ENCODE results near the gene AWAT2.
A peak's percentile ranks its signal among the peaks of the same experiment; 100 is the strongest.
"Not testable (repeated sequence)": the region's sequence is repeated elsewhere in the genome, so short reads cannot be mapped to it uniquely, and the experiment has no call there.

Gene AWAT2

DNA sequence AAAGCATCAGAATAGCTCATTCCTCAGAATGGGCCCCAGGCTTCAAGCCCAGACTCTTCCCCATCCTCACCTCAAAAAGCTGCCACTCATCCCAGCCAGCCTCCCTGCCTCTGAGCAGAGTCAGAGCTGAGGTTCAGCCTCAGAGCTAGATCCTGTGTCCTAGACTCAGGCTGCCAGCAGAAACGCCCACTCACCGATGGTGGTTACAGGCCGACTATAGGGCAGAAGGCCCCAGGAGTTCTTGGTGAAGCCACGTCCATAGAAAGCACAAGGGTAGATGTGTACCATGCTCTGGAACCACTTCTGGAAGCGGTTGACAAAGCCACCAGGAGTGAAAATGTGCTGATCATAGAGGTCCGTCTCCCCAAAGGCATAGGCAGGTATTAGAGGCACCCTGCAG, 7.7 kb downstream of the AWAT2 start:
- DNase-seq: no peak

DNA sequence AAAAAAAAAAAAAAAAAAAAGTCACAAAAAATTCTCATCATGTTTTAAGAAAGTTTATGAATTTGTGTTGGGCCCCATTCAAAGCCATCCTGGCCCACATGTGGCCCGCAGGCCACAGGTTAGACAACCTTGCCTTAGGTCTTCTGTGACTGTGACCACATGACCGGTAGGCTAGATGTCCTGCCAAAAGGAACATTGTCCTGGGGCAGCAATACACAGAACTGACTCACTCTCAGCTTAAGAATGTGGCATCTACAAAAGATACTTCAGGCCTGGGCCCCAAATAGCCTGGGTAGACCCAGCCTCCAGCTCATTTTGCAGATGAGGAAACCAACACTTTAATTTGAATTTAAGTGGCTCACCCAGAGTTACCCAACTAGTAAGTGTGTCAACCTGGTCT, 10.0 kb downstream of the AWAT2 start:
- DNase-seq: no peak

DNA sequence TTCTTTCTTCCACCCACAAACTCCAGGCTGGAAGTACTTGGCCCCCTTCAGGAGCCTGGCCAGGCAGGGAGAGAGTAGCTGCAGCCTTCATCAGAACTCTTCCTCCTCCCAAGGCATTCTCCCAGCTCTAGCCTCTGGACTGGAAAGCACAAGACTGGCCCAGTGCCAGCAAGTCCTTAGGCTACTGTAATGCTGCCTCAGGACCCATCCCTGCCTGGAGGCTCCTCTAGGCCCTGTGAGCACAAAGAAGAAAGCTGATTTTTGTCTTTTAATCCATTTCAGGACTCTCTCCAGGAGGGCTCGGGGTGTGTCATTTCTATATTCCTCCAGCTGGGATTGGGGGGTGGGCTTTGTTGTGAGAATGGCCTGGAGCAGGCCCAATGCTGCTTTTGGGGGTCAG, 10.8 kb downstream of the AWAT2 start:
- DNase-seq: no peak

DNA sequence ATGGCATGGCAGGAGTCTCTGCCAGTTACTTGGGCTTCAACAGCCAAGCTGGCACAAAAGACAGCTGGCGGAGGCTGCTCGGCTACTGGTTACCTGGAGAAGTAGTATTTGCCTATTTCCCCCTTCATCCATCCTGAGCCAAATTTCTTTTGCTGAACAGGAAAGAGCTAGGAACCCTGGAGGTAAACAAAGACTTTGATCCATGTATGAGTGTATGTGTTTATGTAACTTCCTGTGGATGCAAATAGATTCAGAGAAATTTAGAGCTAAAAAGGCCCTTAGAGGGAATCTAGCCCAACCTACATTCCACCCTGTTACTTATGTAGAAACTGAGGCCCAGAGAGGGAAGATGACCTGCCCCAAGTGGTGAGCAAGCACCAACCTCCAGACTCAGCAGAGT, 11.2 kb downstream of the AWAT2 start:
- no peak for DNase-seq

DNA sequence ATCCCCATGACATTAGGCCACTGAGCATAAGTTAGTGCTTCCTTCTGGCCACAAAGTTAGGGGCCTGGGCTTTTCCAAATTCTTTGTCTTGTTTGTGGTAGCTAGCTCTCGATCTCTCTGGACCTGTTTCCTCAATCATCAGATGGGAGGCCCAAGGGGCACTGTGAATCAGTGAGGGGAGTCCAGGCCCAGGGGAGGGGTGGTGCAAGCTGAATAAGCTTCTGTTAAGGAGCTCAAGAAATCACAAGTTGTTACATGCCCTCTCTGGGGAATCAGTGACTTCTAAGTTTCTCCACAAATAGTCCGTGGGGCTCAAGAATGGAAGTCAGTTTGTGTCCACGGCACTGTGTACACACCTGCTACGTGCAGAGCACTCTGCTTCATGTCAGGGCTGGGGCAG, 15.1 kb downstream of the AWAT2 start:
- DNase-seq: no peak

DNA sequence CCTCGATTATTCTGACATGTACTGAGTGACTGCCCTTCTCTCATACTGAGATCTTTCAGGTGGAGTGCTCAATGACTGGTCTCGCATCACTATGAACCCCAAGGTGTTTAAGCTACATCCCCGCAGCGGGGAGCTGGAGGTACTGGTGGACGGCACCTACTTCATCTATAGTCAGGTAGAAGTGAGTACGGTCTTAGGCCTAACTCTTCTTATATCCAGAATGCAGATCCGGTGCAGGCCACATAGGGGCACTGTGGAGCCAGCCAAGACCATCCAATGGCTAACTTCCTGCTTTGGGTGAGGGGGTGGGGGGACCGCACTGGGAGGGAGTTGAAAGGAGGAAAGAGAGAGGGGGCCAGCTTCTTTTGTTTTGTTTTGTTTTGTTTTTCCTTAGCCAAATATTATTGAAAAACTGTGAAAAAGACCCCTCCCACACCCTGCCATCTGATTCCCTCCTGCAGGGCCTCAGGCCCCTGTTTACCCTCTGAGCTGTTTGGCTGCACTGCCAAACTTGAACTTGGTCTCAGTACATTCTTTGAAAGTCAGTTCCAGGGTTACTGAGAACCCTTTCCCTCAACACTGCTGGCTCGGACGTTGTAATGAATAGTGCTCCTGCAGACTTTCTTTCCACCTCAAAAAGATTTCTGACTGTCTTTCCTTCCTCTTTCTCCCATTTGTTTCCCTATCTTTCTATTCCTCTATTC, 16.2 kb downstream of the AWAT2 start:
- DNase-seq: peak; percentile 57

DNA sequence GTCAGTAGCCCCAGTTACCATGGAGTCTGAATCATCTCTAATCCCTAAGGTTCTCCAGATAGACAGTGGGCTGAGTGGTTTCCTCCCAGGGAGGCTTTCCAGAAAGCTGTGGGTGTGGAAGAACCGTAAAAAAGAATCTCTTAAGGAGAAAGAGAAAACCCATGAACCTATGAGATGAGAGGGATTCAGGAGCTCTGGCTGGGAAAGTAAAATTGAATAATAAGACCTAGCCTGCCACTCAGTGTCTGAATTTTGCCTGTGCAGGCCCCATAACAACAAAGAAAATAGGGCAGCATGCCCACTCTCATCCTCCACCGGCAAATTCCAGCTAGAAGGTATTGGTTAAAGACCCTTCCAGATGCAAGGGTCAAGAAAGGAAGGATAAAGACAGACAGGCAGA, 16.9 kb downstream of the AWAT2 start:
- DNase-seq: no peak

DNA sequence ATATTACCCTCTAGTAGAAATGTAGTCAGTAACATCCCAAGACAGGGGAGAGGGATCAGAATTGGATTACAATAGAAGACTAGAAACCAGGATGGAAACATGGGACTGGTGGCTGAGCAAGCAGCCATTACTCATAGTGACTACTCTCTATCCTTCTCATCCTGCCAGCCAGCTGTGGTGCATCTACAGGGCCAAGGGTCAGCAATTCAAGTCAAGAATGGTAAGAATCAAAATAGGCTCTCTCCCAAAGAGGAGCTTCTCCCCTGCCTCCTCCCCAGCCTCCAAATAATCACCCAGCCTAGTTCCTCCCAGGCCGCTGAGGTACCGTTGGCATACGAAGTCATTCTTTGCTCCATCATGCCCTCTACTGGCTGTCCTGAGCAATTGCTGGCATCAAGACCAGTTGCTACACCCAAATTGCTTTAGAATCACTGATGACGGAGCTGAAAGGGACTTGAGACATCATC, 19.4 kb downstream of the AWAT2 start:
- peak; percentile 50 for DNase-seq

DNA sequence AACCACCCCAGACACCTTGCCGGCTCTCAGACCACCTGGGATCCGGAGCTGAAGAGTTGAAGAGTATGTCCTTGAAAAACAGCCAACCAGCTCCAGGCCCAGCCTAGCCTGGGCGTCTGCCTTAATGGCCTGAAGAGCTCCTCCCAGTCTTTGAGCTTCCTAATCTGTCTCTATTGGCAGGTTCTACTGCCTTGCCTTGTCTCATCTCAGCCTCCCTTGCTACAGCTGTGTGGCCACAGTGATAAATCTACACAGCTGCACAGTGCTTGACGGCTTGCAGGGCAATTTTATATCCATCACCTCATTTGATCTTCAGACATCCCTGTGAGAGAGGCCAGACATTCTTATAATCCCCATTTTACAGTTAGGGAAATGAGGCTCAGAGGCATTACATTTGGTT, 19.9 kb downstream of the AWAT2 start:
- no peak for DNase-seq

DNA sequence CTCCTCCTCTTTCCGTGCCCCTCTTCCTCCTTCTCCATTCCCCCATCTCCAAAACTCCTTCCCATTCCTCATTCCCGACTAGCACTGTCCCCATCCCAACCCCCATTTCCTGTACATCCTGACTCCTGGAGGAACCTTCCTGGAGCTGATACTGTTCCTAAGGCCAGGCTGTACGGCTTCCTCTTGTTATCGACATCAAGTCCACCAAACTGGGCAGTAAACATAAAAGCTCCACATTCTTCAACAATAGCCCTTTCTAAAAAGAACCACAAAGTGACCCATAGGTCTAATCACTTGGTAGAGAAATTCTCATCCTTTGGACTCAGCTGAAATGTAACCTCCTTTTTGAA, 22.9 kb downstream of the AWAT2 start:
- no peak for DNase-seq

DNA sequence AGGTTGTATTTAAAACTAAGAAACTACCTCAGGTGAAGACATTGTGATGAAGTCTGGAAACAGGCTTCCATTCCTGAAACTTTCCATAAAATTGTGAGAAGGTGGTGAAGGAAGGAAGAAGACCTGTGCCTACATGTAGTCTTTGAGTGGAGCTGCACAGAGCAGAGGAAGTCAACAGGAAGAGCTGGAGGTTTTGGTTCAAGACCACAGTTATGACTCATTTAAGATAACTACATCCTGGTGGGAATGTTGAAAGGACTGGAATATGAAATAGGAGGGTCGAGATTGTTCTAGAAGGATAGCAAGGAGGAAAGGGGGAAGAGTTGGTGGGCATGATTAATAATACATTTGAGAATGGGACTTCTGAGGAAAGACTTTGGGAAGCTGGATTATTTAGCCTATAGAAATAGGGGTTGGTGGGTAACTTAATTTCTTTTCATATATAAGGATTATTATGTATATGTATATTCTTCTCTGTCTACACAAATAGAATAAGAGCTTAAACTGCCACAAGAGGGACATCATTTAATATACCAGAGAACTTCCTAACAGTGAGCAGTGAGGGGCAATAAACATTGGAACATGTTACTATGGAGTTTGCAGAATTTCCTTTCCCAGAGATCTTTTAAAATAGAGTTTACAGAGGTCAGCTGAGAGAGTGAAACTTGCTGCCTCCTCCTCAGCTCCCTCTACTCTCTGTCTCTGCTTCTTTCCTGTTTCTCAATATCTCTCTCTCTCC, 23.5 kb downstream of the AWAT2 start:
- DNase-seq: no peak

DNA sequence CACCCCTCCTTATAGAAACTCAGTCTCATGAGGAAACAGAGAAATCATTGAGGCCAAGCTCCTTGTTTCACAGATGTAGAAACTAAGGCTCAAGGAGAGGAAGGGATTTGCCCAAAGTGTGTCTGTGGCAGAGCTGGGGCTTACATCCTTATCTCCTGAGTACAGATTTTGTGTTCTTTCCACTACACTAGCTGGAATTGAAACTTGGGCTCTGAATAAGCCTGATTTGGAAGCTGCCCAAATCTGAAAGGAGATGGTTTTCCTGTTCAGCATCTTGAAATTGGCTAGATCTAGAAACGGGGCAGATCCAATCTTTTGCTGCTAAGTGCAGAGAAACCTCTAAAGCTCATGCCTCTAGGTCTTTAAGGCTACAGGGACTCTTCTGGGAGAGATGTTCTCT, 24.3 kb downstream of the AWAT2 start:
- DNase-seq: no peak

DNA sequence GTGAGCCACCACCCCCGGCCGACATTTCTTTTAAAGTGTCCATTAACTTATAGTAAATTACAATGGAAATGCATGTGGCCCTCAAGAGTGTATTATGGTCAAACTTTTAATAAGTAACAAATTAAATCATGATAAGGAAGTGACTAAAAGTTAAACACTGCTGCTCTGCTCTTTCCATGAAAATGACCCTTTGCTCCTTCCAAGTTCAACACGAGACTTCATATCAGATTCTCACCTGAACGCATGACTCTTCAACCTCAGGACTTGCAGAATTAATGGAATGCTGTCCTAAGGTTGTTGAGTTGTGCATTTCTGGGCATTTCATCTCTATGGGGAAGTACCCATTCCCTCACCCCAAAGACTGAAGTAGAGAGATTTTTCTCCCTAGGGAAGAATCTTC, 27.1 kb downstream of the AWAT2 start:
- DNase-seq: no peak

DNA sequence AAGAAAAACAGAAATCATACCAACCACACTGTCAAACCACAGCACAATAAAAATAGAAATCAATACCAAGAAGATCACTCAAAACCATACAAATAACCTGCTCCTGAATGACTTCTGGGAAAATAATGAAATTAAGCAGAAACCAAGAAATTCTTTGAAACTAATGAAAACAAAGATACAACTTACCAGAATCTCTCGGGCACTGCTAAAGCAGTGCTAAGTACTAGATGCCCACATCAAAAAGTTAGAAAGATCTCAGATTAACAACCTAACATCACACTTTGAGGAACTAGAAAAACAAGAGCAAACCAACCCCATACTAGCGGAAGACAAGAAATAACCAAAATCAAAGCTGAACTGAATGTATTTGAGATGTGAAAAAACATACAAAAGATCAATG, 33.2 kb downstream of the AWAT2 start:
- DNase-seq: no peak

DNA sequence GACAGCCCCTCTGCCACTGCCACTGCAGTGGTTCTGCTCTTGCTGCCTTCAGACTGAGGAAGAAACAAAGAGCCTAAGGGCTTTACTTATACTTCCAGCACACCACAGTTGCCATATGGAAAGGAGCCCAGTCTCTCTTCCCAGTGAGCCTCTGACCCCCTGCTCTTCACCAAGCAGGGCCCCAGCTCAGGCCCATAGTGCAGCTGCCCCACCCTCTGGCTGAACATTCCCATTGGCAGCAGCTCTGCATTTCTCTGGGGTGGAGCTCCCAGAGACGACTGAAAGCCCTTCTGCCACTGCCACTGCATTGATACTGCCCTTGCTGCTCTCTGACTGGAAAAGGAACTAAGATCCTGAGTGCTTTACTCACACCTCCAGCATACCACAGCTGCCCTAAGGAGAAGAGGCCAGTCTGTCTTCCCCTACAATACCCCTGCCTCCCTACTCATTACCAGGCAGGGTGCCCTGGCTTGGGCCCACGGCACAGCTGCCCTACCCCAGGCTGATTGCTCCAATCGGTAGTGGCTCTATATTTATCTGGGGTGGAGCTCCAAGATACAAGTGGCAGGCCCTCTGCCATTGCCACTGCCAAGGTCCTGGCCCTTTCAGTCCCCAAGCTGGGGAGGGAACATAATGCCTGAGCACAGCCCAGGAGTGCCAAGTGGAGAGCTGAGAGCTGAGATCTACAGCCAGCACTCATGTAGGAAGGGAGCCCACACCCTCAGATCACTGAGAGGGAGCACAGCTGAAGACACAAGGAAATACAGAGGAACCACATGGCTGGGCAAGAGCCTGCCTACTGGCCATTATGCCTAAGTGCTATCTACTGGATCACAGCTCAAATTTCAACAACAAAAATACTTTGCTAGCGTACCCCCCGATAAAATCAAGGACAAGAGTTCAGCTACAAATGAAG, 36.0 kb downstream of the AWAT2 start:
- DNase-seq: no peak

DNA sequence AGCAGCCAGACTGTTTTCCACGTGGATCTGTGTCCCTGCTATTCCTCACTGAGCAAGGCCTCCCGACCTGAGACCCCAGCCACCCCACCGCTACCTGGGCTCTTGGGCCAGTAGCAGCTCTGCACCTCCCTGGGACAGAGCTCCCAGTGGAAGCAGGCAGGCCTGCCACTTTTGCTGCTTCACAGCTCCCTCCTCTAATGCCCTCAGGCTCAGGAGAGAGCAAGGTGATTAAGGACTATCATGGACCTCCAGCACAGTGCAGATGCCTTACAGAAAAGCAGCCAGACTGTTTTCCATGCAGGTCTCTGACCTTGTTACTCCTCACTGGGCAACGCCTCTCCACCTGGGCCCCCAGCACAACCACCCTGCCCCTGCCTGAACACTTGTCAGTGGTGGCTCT, 37.0 kb downstream of the AWAT2 start:
- DNase-seq: no peak

DNA sequence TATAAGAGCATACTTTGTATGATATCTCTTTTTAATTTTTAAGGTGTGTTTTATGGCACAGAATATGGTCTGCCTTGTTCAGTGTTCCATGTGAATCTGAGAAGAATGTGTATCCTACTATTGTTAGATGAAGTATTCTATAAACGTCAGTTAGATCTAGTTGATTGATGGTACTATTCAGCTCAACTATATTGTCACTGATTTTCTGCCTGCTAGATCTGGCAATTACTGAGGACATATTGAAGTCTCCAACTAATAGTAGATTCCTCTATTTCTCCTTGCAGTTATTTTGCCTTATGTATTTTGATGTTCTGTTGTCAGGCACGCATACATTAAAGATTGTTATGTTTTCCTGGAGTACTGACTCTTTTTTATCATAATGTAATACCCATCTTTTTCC, 39.8 kb downstream of the AWAT2 start:
- DNase-seq: no peak

DNA sequence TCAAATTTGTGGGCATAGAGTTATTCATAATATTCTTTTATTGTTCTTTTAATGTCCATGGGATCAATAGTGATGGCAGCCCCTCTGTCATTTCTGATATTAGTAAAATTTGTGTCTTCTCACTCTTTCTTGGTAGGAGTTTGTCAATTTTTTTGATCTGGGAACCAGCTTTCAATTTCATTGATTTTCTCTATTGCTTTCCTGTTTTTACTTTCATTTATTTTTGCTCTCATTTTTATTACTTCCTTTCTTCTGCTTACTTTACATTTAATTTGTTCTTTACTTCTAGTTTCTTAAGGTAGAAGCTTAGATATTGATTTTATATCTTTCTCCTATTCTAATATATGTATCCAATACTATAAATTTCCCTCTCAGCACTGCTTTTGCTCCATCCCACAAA, 40.7 kb downstream of the AWAT2 start:
- DNase-seq: no peak

DNA sequence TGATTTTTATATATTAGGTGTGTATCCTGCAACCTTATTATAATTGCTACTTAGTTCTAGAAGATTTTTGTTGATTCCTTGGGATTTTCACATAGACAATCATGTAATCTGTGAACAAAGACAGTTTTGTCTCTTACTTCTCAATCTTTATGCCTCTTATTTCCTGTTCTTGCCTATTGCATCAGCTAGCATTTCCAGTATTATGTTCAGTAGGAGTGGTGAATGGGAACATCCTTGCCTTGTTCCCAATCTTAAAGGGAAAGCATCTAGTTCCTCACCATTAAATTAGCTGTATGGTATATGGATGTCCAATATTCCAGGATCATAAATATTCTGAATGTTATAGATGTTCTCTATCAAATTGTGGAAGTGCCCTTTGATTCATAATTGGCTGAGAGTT, 41.8 kb downstream of the AWAT2 start:
- DNase-seq: no peak

DNA sequence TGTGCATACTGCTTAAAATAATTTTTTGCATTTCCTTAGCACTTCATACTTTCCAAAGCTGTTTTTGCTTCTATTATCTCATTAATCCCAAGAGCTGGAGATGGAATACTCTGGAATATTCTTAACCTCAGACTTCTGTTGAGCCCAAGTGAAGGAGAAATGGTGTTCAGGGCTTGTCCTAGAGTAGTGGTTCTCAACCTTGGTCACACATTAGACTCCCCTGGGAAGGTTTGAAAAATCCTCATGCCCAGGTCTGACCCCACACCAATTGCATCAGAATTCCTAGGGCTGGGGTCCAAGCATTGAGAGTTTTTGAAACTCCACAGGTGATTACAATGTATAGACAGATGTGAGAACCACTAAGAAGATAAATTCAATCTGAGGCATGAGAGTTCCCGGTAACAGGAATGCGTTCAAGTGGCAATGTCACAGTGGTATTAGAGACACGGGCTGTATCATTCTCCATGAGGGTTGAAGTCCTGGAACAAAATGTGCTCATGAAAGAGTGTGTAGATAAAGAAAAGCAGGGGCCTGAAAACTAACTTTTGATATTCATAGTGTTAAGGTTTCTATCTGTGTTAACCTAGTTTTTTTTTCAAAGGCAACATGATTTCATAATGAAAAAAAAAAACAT, 47.9 kb downstream of the AWAT2 start:
- no peak for DNase-seq

DNA sequence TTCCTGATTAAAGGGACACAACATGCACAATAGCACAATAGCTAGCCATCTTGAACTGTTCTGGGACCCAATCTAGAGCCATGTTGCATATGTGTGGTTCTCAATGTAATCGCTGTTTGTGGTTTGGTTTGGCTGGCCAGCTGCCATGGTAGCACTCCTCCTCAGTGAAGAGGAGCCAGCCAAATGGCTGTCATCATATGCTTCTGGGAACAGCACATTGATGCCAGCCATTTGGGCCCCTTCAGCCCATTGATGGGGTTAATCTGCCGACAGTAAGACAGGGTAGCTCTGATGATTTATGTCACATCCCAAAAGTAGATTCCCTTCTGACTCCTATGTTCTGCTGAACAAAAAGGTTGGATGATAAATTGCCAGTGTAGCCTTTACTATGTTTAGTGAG, 48.5 kb downstream of the AWAT2 start:
- no peak for DNase-seq

DNA sequence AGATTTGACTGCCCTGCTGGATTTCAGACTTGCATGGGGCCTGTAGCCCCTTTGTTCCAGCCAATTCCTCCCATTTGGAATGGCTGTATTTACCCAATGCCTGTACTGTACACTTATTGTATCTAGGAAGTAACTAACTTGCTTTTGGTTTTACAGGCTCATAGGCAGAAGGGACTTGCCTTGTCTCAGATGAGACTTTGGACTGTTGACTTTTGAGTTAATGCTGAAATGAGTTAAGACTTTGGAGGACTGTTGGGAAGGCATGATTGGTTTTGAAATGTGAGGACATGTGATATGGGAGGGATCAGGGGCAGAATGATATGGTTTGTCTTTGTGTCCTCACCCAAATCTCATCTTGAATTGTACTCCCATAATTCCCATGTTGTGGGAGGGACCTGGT, 51.4 kb downstream of the AWAT2 start:
- DNase-seq: not testable (repeated sequence)

DNA sequence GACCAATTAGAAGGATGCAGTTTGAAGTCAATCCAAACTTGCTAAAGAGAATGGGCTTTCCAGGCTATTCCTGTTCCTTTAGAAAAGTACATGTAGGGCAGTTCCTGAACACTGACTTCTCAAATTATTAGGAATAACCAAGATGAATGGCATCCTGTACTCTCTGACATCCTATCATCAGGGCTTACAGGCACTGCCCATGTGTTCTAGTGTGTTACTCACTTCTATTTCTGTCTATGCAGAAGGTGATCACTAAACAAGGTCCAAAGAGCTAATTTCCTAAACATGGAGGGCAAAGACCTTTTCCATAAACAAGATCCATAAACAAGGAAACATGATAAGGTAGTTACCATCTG, 53.6 kb downstream of the AWAT2 start:
- no peak for DNase-seq
